Epithelial cell of esophagus (primary cell): ENCODE measurements around the gene PRRC2A.

Source experiments
- DNase-seq: peaks from one replicate; pipeline ENCODE4 v3.0.0; 2010; ENCODE audit warnings: low read depth
- H3K4me3 ChIP-seq: 2 replicates; pipeline ENCODE4 v1.5.1; 2011; ENCODE audit warnings: mild to moderate bottlenecking, low read length, control low read depth
- TF ChIP-seq, protein P1 (sequence below): IDR thresholded peaks from 2 replicates; pipeline ENCODE4 v1.5.1; 2011; ENCODE audit warnings: low read depth, mild to moderate bottlenecking, low read length, control low read depth, inconsistent platforms; ENCODE audit not compliant: insufficient read depth; ENCODE audit errors: missing control alignments

The PRRC2A gene

DNA sequence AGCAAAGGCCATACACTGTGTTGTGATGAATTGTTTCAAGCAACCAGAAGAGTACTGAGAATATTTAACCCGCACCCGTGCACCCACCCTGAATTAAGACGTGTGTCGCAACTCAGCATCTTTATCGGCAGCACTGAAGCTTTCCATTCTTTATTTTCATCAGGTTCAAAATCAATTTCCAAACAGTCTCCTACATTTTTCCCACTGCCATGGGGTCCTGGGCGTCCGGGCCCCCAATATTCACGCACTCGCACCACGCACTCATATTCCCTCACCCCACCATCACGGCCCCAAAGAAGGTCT, 40.1 kb upstream of the PRRC2A start:
- peak overlapping the region; percentile 86 for H3K4me3 ChIP-seq
- DNase-seq = no peak
- TF ChIP-seq, protein P1, sequence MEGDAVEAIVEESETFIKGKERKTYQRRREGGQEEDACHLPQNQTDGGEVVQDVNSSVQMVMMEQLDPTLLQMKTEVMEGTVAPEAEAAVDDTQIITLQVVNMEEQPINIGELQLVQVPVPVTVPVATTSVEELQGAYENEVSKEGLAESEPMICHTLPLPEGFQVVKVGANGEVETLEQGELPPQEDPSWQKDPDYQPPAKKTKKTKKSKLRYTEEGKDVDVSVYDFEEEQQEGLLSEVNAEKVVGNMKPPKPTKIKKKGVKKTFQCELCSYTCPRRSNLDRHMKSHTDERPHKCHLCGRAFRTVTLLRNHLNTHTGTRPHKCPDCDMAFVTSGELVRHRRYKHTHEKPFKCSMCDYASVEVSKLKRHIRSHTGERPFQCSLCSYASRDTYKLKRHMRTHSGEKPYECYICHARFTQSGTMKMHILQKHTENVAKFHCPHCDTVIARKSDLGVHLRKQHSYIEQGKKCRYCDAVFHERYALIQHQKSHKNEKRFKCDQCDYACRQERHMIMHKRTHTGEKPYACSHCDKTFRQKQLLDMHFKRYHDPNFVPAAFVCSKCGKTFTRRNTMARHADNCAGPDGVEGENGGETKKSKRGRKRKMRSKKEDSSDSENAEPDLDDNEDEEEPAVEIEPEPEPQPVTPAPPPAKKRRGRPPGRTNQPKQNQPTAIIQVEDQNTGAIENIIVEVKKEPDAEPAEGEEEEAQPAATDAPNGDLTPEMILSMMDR = no peak

DNA sequence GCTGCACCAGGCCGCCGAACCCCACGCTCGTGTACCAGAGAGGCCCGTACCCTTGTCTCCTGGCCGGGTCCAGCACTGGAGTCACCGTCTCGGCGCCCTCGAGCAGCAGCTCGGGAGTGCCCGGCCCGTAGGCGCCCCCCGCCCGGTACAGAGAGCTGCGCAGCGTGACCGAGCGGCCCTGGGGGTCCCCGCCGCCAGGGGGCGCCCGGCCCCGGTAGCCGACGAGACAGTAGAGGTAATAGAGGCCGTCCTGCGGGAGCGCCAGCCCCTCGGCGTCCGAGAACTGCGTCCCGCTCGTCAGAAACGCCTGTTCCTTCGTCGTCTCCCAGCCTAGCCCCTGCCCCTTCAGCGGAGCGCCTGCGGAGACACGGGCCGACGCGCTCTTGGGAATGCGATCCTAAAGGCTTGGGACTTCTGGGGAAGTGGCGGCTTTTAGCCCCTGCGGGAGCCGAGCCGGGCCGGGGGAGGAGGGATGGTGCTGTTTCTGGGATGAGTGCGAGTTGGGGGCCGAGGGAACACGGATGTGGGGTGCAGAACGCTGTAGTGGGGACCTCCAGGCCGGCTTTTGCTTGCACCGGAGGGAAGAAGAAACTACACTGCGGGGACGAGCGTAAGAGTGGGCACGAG, 39.6 kb upstream of the PRRC2A start:
- TF ChIP-seq, protein P1 = peak; percentile 59
- DNase-seq = peak; percentile 73
- peak overlapping the region; percentile 86 for H3K4me3 ChIP-seq

DNA sequence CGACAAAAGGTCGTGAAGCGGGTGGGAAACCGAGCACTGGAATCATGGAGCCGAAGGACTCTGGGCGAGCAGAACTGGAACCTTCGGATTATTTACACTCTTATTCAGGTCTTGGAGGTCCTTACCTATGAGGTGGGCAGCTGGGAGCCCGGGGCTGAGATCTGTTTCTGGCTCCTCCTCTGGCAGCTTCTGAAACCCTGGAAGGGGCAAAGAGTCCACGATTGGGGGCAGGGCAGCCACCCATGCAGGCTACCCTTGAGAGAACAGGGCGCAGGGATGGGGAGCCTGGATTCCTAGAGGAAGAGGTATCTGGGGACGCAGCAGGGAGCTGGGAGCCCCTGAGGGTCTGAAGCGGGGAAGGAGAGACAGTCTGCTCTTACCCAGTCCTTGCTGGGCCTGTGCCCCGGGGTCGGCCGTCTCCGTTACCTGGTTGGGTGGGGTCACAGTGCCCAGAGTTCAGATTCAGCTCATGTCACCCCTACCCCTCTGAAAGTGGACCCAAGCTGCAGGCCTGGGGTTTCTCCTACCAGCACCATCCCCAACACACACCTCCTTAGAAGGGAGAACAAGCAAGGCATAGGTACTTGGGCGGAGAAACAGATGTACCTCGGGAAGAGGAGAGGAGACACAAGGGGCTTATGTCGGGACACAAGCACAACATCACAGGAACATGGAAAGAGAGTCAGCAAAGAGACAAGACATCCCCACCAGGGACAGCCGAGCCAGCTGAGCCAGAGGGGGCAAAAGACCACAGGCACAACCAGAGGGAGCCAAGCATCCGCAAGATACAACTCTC, 38.9 kb upstream of the PRRC2A start:
- DNase-seq = no peak
- peak overlapping the region; percentile 86 for H3K4me3 ChIP-seq
- TF ChIP-seq, protein P1 = no peak

DNA sequence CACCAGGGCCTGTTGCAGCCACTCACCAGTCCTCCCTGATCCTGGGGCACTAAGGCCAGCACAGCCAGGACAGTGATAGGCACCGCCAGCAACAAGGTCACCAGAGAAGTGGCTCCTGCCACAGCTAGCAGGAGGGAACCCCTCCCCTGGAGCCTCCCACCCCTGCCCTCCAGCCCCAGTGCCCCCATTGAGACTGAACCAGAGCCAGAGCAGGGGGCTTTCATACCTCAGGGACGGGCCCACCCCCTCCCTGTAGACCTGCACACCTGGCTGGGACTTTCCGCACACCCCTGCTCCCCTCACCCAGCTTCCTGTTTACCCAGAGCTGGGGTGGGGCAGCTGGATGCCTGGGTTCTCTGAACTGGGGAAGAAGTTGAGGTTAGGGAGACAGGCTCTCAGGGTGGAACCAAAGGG, 38.3 kb upstream of the PRRC2A start, which contains the start of gene LTB:
LTB (minus strand) TSS at position 195 of the 414 bp plus-strand sequence; CDS start at position 188, 7 bp downstream.
- peak within 1 kb of the TSS; percentile 86 for H3K4me3 ChIP-seq
- TF ChIP-seq, protein P1 = no peak
- no peak for DNase-seq

DNA sequence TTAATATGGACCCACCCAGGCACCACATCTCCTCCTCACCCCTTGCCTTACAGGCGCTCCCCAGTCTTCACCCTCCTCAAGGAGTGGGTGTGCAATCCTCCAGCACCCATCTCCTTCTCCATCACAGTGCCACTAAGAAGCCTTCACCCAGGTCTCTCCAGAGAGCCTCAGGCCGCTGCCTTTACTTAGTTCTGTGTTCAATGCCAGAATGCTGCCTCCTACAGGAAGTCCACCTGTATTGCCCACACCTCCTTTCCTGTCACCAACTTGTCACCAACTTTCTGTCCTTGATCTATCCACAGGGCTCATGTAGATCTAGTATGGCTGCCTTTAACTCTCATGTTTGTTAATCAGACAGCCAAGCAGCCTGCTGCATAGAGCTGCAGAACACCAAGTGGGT, 35.0 kb upstream of the PRRC2A start:
- TF ChIP-seq, protein P1 = peak; percentile 17
- no peak for DNase-seq
- no peak overlapping the region for H3K4me3 ChIP-seq

DNA sequence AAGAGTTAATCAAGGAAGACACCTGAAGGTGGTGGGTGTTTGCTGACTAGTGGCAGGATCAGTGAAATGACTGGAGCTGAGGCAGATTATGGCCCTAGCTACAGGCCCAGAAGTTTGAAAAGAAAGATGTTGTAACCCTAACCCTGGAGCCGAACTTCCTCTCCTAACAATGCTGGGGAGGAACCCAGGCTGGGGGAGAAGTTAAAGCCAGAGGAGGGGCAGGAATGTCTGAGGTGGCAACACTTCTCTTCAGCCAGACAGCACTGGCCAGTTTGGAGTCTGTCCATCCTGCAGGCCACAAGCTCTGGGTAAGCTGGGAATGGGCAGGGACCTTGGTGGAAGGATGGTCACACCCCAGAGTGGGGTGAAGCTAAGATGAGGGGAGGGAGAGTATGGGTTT, 34.5 kb upstream of the PRRC2A start, which contains the start of gene LST1:
LST1 (plus strand) TSS at position 270 of the 400 bp plus-strand sequence. CDS start 1,023 bp downstream, outside the sequence.
- DNase-seq = no peak
- TF ChIP-seq, protein P1 = no peak
- no peak within 1 kb of the TSS for H3K4me3 ChIP-seq
